DMS 273 (cell line): ENCODE measurements around the gene MIGA2.

Source experiments
- DNase-seq: peaks from one replicate; lab custom pipeline; 2025; ENCODE audit not compliant: unreplicated experiment; lab: John Stamatoyannopoulos, UW

Gene MIGA2

DNA sequence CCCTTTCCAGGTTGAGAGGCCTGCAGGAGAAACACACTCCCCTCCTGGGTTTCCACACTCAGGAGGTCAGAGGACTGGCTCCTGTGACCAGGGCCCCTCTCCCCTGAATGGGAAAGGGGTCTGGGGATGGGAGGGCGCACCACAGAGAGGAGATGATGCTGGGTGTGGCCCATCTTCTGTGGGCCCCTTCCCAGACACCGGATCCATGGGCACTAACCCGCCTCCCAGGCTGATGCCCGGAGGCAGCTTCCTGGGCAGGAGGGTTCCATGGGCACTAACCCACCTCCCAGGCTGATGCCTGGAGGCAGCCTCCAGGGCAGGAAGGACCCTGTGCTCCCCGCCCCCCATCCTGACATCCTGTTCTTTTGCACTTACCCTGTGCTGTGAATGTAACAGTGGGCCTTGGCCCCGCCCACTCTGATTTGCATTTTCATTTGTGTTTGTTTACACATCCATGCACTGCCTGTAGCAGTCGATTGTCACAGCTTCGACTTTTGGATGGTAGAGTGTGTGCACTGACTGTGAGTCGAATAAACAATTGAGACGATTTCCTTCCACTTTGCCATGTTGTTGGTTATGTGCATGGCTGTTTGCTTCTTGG lies 35.2 kb downstream of the MIGA2 start:
- DNase-seq = peak; percentile 18

- DNase-seq = peak; percentile 16
Observed at GRCh38 chr9:129072171-129072570, 35.7 kb downstream of the MIGA2 start.

DNA sequence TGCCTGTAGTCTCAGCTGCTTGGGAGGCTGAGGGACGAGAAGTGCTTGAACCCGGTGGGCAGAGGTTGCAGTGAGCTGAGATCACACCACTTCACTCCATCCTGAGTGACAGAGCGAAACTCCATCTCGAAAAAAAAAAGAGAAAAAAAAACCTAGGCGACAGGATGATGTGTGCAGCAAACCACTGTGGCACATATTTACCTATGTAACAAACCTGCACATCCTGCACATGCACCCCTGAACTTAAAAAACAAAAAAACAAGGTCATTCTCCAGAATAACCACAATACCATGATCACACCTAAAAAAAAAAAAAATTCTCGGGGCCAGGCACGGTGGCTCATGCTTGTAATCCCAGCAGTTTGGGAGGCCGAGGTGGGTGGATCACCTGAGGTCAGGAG lies 37.0 kb downstream of the MIGA2 start:
- no peak for DNase-seq

- DNase-seq = no peak
Observed at GRCh38 chr9:129074106-129074505, 37.7 kb downstream of the MIGA2 start.

DNA sequence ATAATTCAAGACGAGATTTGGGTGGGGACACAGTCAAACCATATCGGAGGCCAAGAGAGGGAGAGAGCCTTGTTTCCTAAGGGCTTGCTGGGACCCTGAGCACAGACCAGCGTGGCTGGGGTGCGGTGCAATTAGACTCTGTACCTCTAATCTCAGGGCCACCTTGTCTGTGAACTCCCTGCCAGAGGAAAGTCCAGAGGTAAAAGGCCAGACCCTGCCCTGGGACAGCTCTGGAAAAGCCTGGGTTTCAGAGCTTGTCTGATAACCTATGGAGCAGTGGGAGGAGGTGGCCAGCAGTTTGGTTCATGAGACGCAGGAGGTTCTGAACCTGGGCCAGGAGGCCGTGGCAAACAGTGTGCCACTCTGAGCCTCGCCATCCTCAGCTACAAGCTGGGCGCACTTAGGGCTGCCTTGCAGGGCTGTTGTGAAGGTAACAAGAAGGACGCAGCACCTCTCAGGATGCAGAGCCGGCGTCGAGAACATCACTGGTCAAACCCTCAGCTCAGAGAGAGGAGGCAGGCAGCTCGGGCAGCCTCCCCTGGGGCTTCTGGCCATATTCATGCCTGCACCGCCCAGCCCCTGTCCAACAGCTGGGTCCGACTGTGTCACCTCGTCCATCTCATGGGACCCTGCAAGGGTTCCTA lies 39.7 kb downstream of the MIGA2 start:
- no peak for DNase-seq

DNA sequence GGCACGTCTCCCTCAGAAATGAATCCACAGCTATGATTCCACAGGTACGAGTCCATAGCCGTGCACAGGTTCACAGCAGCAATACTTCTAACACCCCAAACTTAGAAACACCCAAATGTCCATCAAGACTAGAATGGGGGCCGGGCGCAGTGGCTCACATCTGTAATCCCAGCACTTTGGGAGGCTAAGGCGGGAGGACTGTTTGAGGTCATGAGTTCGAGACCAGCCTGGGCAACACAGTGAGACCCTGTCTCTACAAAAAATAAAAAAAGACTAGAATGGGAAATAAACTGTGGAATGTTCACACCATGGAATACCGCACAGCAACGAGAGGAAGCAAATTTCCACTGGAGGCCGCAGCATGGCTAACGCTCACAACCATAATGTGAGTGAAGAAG lies 40.2 kb downstream of the MIGA2 start:
- no peak for DNase-seq

GRCh38 chr9:129077236-129077635 lies 40.8 kb downstream of the MIGA2 start:
- no peak for DNase-seq

- no peak for DNase-seq
Observed at GRCh38 chr9:129078691-129079503, 42.5 kb downstream of the MIGA2 start.

GRCh38 chr9:129079829-129080228 lies 43.4 kb downstream of the MIGA2 start:
- DNase-seq = no peak

DNA sequence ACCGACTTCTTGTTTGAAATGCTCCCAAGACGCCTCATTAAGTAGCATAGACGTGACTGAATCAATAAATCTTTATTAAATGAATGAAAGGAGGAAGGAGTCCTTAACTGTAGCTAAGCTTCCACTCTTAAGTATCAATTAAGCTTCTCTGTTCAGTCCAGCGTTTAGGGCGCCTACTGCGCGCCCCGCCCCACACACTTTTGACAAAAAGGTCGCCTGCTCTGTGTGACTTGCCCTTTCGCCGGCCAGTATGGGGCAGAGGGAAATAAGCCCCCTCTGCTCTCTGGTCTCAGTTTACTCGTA lies 43.8 kb downstream of the MIGA2 start:
- no peak for DNase-seq

DNA sequence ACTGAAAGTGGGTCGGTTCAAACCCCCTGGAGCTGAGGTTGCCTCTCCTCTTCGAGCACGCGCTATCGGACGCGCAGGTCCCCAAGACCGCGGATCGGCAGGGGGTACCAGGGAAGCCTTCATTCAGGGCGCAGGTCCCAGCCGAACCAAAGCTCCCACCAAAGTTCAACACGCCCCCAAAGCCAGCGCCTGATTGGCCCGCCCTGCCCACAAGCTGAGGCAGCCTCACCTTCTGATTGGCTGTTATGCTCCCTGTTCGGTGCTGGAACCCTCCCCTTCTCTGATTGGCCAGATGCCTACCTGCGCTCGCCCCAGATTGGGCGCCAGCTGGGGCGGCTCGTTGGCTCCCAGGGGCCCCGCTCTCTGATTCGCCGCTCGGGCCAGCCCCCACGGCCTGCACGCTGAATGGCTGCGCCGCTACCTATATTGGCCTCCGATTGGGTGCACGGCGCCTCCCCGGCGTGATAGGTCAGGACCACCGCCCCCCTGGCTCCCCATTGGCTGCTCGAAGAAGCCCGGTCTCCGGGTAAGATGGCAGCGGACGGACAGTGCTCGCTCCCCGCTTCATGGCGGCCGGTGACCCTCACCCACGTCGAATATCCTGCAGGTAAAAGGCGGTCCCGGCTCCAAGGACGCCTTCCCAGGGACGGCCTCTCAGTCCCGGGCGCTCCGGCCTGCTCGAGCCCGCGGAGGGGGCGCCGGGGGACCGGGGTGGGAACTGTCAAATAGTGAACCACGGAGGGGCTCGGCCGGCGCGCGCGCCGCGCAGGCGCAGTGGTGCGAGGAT lies 44.4 kb downstream of the MIGA2 start, which contains the start of gene DOLPP1:
TSS of gene DOLPP1 (plus strand) at position 511 of the 787 bp plus-strand sequence. CDS start at position 532, 21 bp downstream.
- peak; percentile 99 for DNase-seq

GRCh38 chr9:129081388-129081904 lies 45.0 kb downstream of the MIGA2 start:
- DNase-seq = peak; percentile 59

DNA sequence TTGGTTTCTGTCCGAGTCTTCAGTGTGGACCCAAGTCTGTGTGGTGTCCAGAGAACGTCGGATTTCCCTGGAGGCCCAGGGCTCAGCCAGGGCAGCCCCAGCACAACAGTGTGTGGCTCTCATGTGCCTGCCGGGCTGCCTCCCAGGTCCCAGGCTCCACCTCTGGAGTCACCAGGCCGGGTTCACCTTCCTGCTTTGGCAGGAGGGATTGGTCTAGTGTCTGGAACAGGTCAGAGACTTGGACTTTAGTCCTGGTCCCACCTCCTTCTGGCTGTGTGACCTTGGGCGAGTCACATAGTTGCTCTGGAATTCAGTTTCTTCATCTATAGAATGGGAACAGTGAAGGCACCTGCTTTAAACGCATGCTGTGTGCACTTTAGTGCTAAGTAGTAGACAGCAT lies 47.7 kb downstream of the MIGA2 start:
- DNase-seq = no peak

DNA sequence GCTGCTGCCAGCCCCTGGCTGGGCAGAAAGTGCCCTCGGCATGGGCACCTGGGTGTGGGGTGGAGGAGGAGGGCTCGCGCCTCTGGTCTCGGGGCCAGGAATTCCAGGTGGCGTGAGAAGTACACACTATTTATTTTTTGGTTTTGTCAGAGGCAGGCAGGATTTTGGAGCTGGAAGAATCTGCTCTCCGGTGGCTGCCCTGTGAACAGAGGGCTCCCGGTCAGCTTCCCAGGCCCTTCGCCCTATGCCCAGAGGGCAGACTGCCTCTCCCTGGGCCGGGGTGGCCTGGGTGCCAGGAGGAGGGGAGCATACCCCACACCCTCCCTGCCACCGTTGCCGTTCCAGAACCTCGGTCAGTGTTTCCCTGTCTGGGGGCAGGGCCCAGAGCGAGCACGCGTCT lies 52.8 kb downstream of the MIGA2 start:
- DNase-seq = no peak

- no peak for DNase-seq
Observed at GRCh38 chr9:129093602-129094386, 57.4 kb downstream of the MIGA2 start.

- no peak for DNase-seq
Observed at GRCh38 chr9:129094387-129095169, 58.2 kb downstream of the MIGA2 start.

DNA sequence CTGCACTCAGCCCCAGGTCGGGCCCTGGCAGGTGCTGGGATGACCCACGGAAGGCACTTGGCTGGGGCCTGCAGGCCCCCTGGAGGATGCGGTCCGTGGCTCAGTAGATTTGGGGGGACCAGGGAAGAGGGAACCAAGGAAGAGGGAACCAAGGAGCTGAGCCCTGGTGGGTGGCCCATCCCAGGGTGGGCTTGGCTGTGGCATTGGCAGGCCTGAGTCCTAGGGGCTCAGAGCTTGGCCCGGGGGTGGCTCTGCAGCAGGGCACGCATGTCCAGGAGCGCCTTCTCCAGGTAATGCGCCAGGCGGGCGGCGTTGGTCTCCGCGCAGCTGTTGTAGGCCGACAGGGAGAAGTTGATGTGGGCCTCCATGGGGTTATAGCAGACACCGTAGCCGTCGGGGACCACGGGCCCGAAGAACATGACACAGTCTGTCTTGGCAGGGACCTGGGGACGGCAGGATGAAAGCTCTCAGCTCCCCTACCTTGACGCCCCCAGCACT lies 58.8 kb downstream of the MIGA2 start:
- DNase-seq = no peak

DNA sequence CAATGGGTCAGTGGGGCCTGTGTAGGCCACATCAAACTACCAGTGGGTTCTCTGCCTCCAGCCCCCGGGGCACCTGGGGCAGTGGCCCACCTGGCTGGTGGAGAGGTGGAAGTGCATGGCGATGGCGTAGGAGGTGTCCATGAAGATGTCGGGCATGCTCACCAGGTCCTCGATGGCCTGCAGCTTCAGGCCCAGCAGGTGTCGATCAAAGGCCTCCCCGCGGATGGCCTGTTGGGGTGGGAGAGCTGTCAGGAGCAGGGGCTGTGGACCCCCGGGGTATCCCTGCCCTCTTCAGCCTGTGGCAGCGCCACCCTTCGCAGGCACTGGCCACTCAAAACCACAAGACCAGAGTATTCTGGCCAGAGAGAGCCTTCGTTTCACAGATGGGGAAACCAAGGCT lies 59.5 kb downstream of the MIGA2 start:
- DNase-seq = no peak

GRCh38 chr9:129097671-129098306 lies 61.4 kb downstream of the MIGA2 start:
- DNase-seq = no peak
